Measurements from ENCODE around the gene NGDN. TPM values are rescaled to one million over a fixed set of nuclear protein-coding genes. Genes with fewer than 3 reads are reported as not detected.

The NGDN gene
- total and polyA plus RNA-seq, 2 donors, result 33.9 to 48.3 TPM

DNA sequence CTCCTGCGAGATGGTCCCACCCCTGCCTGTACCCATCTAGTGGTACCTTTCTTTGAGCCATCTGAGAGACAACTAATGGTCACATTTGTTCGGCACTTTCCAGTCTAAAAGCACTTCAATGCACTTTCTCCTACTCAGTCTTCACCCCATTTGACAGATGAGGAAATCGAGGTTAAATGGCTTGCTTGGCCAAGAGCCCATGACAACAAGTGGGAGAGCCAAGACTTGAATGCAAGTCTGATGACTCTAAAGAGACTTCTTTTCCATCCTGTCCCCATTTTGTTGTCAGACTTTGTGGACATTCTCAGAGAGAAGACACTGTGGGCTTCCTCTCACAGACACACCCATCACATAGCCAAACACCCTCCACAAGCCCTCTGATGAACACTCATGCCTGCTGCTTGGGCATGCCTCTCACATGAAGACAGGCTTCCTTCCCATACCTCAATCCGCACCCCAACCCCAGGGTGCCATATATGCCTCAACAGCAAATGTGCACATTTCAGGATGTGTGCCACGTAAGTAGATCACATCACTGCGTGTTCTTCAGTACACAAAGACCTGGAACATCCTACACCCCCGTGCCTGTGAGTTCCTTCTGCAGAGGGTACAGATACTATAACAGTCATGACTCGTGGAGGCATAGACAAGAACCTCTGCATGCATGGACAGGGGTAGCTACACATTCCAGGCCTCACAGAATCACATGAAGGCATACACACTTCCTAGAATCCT lies 34.8 kb upstream of the NGDN start:
- Histone ChIP-seq H3K4me1 (ENCODE audit: insufficient read depth) (no peaks in the 10 kb centered on the region), H3K4me3 (ENCODE audit: low read depth, low read length) (no peak overlapping the region)
- DNase-seq (ENCODE audit: extremely low spot score), result no peak

GRCh38 chr14:23435543-23436326 lies 33.8 kb upstream of the NGDN start, which contains the start of gene MYH7:
MYH7 (minus strand) TSS chr14:23435660; CDS start chr14:23433732, 1,928 bp downstream.
- Histone ChIP-seq H3K27ac (ENCODE audit: low read depth) (no peak within 1 kb of the TSS), H3K36me3 (ENCODE audit: insufficient read depth) (no peaks in the 10 kb centered on the region), H3K4me3 (ENCODE audit: low read depth, low read length) (no peak within 1 kb of the TSS), H3K4me1 (ENCODE audit: insufficient read depth) (no peaks in the 10 kb centered on the region)
- 48% methylated on average over 10 of the region's 10 CpGs for WGBS
- DNase-seq (ENCODE audit: extremely low spot score), result no peak

More for the DNA sequence above, 34.8 kb upstream of the NGDN start:
- H3K27ac ChIP-seq (ENCODE audit: low read depth), result no peak overlapping the region
- H3K36me3 ChIP-seq (ENCODE audit: insufficient read depth), result no peaks in the 10 kb centered on the region
- 87% methylated on average over 8 of the region's 8 CpGs for WGBS

DNA sequence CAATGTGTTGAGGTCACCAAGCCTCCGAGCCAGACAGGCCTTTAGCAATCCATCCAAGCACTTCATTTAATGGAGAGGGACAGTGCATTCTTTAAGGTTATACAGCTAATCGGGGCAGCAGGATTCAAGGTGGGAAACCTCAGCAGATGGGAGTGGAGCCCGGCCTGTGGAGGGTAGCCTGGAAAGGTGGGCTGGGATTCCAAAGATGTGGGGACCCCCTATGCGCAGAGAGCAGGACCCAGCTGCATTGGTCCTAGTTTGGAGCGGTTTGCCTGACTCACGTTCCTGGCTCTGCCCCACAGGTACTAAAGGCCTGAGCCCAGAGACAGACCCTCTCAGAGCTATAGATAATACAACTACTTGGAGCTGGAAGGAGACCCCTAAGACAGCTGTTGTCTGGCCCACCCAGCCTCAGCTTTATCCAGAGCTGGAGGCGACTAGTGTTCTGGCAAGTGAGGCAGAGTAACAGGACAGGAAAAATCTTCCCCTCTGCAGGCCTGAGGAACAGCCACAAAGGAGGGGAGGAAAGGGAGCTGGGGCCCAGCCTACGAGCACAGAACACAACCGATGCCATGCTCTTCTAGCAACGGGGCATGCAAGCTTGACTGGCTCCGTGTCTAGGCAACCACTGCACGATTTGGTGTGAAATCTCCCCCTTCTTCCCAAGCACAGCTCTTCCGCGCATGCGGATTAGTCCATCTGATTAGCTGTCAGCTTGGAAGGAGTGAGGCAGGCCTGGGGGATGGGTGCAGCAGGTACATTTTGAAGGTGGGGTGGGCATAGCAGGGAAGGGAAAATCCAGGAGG lies 33.0 kb upstream of the NGDN start:
- 57% methylated on average over 15 of the region's 15 CpGs for WGBS
- peak; percentile 71 for DNase-seq (ENCODE audit: extremely low spot score)
- no peak overlapping the region for H3K4me3 ChIP-seq (ENCODE audit: low read depth, low read length)

DNA sequence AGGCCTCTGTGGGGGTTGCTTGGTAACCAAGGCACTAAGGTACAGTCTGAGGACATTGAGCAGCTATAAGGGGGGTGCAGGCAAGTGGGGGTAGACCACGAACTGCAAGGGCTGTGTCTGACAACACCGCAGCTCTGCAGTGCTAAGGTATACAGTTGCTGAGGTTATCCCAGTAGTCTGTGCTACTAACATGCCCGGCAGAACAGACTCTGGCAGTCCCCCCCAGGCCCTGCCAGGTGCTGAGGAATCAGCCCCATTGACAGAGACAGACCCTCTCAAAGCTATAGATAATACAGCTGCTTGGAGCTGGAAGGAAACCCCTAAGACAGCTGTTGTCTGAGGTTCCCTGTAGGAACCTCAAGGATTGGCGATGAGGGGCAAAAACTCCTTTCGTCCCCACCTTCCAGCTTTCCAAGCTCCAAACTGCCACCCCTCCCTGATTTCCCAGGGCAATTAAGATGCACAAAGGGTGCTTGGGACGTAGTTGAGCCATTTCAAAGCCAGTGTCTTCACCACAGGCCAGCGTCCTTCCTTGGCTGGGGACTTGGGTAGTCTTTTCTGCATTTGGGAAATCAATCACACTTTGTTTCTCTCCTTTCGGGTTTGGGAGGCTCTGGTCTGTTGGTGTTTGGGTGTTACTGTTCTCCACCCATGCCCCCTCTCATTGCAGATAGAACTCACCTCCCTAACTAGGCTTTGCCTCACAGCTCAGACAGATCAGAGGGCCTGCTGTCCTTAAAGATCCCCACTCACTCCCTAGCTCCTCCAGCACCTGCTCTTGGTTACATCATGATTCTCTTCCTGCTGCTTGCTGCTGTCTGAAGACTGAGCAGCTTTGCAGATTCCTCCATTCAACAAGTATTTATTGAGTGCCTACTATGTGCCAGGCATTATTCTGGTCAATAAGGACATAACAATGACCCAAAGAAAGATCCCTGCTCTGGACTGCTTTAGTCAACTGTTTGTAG lies 32.1 kb upstream of the NGDN start:
- no peak overlapping the region for H3K27ac ChIP-seq (ENCODE audit: low read depth)
- WGBS, result 64% methylated on average over 8 of the region's 8 CpGs

More for the DNA sequence above, 33.0 kb upstream of the NGDN start:
- Histone ChIP-seq H3K36me3 (ENCODE audit: insufficient read depth) (no peaks in the 10 kb centered on the region), H3K4me1 (ENCODE audit: insufficient read depth) (no peaks in the 10 kb centered on the region), H3K27ac (ENCODE audit: low read depth) (no peak overlapping the region)

DNA sequence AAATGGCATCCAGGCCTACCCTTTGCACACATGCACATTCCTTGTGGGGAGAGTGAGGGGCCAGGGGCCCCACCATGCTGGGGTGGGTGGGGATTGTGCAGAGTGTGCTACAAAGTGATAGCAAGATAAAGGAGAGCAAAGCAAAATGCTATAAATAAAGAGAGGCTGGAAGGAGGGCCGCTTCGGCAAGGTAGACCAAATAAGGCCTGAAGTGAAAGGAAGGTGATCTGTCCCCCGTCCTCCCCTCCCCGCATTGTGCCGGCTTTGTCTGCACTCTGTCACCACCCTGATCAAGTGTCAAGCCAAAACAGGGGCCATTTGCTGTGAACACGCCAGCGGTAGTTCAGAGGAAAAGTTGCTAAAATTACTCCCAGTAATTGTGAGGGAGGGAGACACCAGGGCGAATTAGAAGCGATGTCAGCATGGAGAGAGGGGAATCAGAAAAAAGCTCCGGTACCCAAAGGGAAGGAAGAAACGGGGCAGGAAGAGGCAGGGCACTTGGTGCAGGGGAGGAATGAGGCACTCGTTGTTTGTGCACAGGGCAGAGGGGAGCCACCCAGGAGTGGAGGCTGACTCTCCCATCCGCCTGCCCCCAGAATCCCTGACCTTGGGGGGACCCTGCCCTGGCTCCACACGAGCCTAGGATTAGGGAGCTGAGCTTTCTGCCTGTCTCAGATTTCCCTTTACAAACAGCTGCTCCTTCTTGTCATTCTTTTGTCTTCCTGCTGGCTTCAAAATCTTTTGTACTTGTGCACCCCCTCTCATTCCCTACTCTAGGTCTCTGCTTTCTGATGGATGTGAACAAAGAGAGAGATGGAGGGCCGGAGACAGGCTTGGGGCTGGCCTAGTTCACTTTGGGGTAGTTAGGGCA lies 31.2 kb upstream of the NGDN start:
- Histone ChIP-seq H3K36me3 (ENCODE audit: insufficient read depth) (no peaks in the 10 kb centered on the region), H3K27ac (ENCODE audit: low read depth) (no peak overlapping the region), H3K4me3 (ENCODE audit: low read depth, low read length) (no peak overlapping the region), H3K4me1 (ENCODE audit: insufficient read depth) (no peaks in the 10 kb centered on the region)
- no peak for DNase-seq (ENCODE audit: extremely low spot score)
- WGBS, result 32% methylated on average over 15 of the region's 15 CpGs

More for the DNA sequence above, 32.1 kb upstream of the NGDN start:
- Histone ChIP-seq H3K4me1 (ENCODE audit: insufficient read depth) (no peaks in the 10 kb centered on the region), H3K36me3 (ENCODE audit: insufficient read depth) (no peaks in the 10 kb centered on the region), H3K4me3 (ENCODE audit: low read depth, low read length) (no peak overlapping the region)
- DNase-seq (ENCODE audit: extremely low spot score), result no peak

GRCh38 chr14:23439107-23439835 lies 30.2 kb upstream of the NGDN start:
- DNase-seq (ENCODE audit: extremely low spot score), result no peak
- 92% methylated on average over 6 of the region's 6 CpGs for WGBS
- no peaks in the 10 kb centered on the region for H3K4me1 ChIP-seq (ENCODE audit: insufficient read depth)
- no peaks in the 10 kb centered on the region for H3K36me3 ChIP-seq (ENCODE audit: insufficient read depth)
- H3K4me3 ChIP-seq (ENCODE audit: low read depth, low read length), result no peak overlapping the region
- no peak overlapping the region for H3K27ac ChIP-seq (ENCODE audit: low read depth)

GRCh38 chr14:23441076-23441475 lies 28.4 kb upstream of the NGDN start:
- H3K36me3 ChIP-seq (ENCODE audit: insufficient read depth), result no peaks in the 10 kb centered on the region
- WGBS, result 18% methylated on average over 1 of the region's 1 CpG
- H3K27ac ChIP-seq (ENCODE audit: low read depth), result no peak overlapping the region
- H3K4me3 ChIP-seq (ENCODE audit: low read depth, low read length), result no peak overlapping the region
- no peaks in the 10 kb centered on the region for H3K4me1 ChIP-seq (ENCODE audit: insufficient read depth)
- DNase-seq (ENCODE audit: extremely low spot score), result no peak

GRCh38 chr14:23442721-23443356 lies 26.7 kb upstream of the NGDN start:
- no peaks in the 10 kb centered on the region for H3K36me3 ChIP-seq (ENCODE audit: insufficient read depth)
- no peak for DNase-seq (ENCODE audit: extremely low spot score)
- H3K4me1 ChIP-seq (ENCODE audit: insufficient read depth), result peaks cover 2% of the 10 kb centered on the region
- H3K4me3 ChIP-seq (ENCODE audit: low read depth, low read length), result no peak overlapping the region
- no peak overlapping the region for H3K27ac ChIP-seq (ENCODE audit: low read depth)
- WGBS, result 72% methylated on average over 9 of the region's 9 CpGs

DNA sequence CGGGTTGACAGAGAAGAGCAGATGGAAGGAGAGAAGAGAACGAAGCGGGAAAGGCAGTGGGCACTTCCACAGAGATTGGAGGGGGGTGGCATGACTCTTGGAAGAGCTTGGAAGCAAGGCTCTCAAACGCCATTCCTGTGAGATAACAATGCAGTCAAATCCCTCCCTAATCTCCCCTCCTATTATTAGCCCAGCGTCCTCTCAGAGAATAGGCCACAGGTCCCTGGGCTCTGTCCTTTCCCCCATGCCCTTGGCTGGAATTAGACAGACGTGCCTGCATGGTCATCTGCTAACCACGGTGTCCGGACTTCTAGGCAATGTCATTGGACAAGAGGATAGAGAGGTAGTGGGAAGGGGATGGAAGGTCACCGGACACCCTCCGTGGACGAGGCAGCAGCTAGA lies 26.1 kb upstream of the NGDN start:
- Histone ChIP-seq H3K4me3 (ENCODE audit: low read depth, low read length) (no peak overlapping the region), H3K27ac (ENCODE audit: low read depth) (no peak overlapping the region), H3K36me3 (ENCODE audit: insufficient read depth) (no peaks in the 10 kb centered on the region), H3K4me1 (ENCODE audit: insufficient read depth) (peaks cover 2% of the 10 kb centered on the region)
- no peak for DNase-seq (ENCODE audit: extremely low spot score)
- 73% methylated on average over 11 of the region's 11 CpGs for WGBS

DNA sequence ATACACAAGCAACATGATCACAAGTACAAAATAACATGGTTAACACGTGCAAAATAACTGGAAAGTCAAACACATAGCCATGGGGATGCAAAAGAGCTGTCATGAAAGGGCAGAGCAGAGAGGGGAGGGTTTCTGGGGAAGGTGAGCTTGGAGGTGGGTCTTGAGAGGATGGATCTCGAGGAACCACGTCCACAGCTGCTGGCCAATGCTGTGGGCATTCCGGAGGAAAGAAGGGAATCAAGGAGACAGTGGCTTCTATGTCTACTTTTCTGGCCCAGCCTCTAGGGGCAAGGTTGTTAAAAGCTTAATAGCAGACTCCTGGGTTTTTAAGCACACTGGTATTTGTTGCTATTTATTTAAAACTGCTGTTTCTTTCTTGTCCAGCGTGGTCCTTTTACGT lies 25.6 kb upstream of the NGDN start:
- H3K4me1 ChIP-seq (ENCODE audit: insufficient read depth), result peaks cover 2% of the 10 kb centered on the region
- 64% methylated on average over 6 of the region's 6 CpGs for WGBS
- H3K27ac ChIP-seq (ENCODE audit: low read depth), result no peak overlapping the region
- DNase-seq (ENCODE audit: extremely low spot score), result no peak
- no peaks in the 10 kb centered on the region for H3K36me3 ChIP-seq (ENCODE audit: insufficient read depth)
- H3K4me3 ChIP-seq (ENCODE audit: low read depth, low read length), result no peak overlapping the region

DNA sequence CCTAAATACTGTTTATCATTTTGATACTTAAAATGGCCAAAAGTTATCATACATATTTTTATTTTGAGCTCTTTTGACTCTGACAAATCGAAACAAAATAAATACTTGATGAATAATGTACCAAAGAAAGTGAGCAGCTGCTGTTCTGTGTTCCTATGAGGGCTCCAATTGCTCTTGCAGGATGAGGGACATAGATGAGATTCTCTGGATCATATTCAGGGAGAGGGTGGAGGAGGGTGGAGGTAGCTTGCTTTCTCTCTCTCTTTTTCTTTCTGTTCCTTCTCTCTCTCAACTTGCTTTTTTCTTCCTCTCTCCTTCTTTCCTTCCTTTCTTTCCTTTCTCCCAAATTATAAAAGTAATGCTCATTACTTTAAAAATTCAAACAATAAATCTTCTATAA lies 25.2 kb upstream of the NGDN start:
- Histone ChIP-seq H3K4me3 (ENCODE audit: low read depth, low read length) (no peak overlapping the region), H3K27ac (ENCODE audit: low read depth) (no peak overlapping the region), H3K4me1 (ENCODE audit: insufficient read depth) (peaks cover 2% of the 10 kb centered on the region), H3K36me3 (ENCODE audit: insufficient read depth) (no peaks in the 10 kb centered on the region)
- 40% methylated on average over 1 of the region's 1 CpG for WGBS
- DNase-seq (ENCODE audit: extremely low spot score), result no peak

Data from urinary bladder (tissue), 4 donors.